Measurements from ENCODE around the gene SPATA2. TPM values are rescaled to one million over a fixed set of nuclear protein-coding genes. Genes with fewer than 3 reads are reported as not detected.
A peak's percentile ranks its signal among the peaks of the same experiment; 100 is the strongest.

SPATA2 gene
- total and polyA plus RNA-seq, 4 donors: 4.2 to 8.0 (median 4.9) TPM

DNA sequence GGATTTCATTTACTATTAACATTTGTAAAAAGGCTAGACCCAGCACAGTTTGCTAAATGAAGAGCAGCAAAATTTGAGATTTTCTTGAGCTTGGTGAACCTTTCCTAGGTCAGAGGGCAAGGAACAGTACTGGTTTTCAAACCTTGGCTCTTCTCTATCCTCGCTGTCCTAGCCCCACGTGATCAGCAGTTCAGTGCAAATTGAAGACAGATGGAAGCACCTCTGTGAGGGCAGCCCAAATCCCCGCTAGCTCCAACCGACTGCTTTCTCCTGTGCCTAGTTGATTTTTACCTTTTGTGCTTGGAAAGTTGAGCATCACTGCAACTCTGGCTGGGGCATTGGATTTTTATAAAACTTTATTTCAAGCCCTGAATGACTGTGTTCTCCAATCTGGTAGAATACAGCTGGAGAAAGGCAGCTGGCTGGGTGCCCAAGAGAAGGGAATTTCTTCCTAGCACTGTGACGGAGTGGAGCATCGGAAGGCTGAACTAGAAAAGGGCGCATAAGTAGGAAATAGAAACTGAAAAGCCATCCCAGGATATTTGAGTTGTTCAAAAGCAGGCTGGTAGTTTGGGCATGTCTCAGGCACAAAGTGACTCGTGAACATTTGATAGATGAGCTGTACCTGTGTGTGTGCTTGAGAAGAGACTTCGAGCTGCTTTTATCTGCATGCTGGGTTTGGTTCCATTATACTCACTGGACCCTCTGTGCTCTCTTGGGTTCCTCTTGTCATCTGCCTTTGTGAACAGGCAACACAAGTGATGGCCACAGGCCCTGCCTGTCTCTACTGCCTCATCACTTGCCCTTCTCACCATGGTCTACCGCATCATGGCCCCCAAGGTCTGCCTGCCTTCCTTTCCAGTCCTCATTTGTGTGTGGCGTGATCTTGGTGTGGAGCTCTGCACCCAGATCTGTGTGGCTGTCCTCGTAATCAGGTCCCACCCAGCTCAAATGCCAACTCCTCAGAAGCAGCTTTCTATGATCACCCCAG, 23.1 kb upstream of the SPATA2 start:
- H3K27me3 ChIP-seq (ENCODE audit: control insufficient read depth in 3 of 3, insufficient read depth in 3 of 3, low read length in 2 of 3): no peaks in the 10 kb centered on the region
- peaks cover 12 to 19% (median 13%) of the 10 kb centered on the region in 5 donors for H3K4me1 ChIP-seq (ENCODE audit: control insufficient read depth in 5 of 5, insufficient read depth in 5 of 5, low read length in 5 of 5)
- WGBS, 2 donors: 67 to 80% methylated on average over 12 of the region's 12 CpGs
- no peaks in the 10 kb centered on the region for H3K9me3 ChIP-seq (ENCODE audit: control insufficient read depth in 4 of 4, insufficient read depth in 3 of 4, low read length in 3 of 4)
- H3K27ac ChIP-seq (ENCODE audit: low read depth in 1 of 2, low read length in 1 of 2): peak overlapping the region in 1 of 2 donors; percentile 9
- H3K9ac ChIP-seq (ENCODE audit: insufficient read depth in 1 of 2, low read length in 2 of 2): peak overlapping the region in 1 of 2 donors; percentile 70
- H3K4me3 ChIP-seq: no peak overlapping the region
- ATAC-seq (ENCODE audit: insufficient read depth, low FRiP score): no peak
- peaks cover 3 to 17% (median 7%) of the 10 kb centered on the region in 4 donors for H3K36me3 ChIP-seq (ENCODE audit: control insufficient read depth in 4 of 4, insufficient read depth in 4 of 4, low read length in 4 of 4)
- no peak for TF ChIP-seq CTCF (IDR thresholded peaks at IDR 0.05; ENCODE audit: control extremely low read depth, extremely low read depth)
- peak; percentile 78 to 84 (median 81) for DNase-seq

DNA sequence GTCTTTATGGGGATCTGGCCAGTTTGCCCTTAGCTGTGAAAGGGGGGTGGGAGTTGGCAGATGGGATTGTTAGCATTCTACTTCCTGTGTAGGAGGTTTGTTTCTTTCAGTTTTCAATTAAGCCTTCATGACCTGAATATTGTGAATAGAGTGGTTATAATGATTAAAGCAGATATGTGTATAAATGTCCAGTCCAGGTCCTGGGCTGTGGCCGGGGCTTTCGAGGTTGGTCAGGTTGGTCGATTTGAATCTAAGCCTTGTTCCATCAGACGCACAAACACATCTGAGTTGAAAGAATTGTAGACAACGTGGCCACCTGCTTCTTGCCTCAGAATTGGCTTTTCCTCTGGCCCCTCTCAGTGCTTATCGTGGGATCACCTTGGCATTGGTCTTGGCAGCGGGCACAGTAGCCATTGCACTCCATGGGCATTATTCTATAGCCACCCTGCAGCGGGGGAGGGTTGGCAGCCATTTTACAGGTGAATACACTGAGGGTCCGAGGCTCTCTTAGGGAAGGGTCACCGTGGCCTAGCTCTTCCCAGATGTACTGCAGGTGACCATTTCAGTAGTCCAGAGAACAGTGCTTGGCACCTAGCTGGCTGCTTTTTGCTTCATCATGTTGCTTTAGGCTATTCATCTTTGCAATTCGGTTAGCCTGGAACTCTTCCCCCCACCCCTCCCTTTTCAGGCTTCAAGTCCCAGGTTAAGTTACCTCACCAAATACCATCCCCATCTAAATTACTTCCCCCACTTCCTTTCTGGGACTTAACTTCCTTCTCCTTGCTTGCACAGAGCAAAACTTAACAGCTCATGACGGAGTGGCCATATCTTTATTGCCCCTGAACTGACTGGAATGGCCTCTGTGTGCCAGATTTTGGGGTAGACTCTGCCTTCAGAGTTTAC, 21.9 kb upstream of the SPATA2 start:
- H3K9me3 ChIP-seq (ENCODE audit: control insufficient read depth in 4 of 4, insufficient read depth in 3 of 4, low read length in 3 of 4): no peaks in the 10 kb centered on the region
- H3K27ac ChIP-seq (ENCODE audit: low read depth in 1 of 2, low read length in 1 of 2): peak overlapping the region; percentile 80 to 95
- 6 to 11% methylated on average over 12 of the region's 12 CpGs for WGBS, 2 donors
- DNase-seq (peak in 1 of 3 donors; percentile 73), ATAC-seq (ENCODE audit: insufficient read depth, low FRiP score) (no peak)
- H3K36me3 ChIP-seq (ENCODE audit: control insufficient read depth in 4 of 4, insufficient read depth in 4 of 4, low read length in 4 of 4): peaks cover 3 to 13% (median 4%) of the 10 kb centered on the region in 4 donors
- peak overlapping the region; percentile 70 to 77 for H3K9ac ChIP-seq (ENCODE audit: insufficient read depth in 1 of 2, low read length in 2 of 2)
- H3K27me3 ChIP-seq (ENCODE audit: control insufficient read depth in 3 of 3, insufficient read depth in 3 of 3, low read length in 2 of 3): no peaks in the 10 kb centered on the region
- H3K4me1 ChIP-seq (ENCODE audit: control insufficient read depth in 5 of 5, insufficient read depth in 5 of 5, low read length in 5 of 5): peaks cover 12 to 19% (median 13%) of the 10 kb centered on the region in 5 donors
- H3K4me3 ChIP-seq: peak overlapping the region; percentile 83
- no peak for TF ChIP-seq CTCF (IDR thresholded peaks at IDR 0.05; ENCODE audit: control extremely low read depth, extremely low read depth)

DNA sequence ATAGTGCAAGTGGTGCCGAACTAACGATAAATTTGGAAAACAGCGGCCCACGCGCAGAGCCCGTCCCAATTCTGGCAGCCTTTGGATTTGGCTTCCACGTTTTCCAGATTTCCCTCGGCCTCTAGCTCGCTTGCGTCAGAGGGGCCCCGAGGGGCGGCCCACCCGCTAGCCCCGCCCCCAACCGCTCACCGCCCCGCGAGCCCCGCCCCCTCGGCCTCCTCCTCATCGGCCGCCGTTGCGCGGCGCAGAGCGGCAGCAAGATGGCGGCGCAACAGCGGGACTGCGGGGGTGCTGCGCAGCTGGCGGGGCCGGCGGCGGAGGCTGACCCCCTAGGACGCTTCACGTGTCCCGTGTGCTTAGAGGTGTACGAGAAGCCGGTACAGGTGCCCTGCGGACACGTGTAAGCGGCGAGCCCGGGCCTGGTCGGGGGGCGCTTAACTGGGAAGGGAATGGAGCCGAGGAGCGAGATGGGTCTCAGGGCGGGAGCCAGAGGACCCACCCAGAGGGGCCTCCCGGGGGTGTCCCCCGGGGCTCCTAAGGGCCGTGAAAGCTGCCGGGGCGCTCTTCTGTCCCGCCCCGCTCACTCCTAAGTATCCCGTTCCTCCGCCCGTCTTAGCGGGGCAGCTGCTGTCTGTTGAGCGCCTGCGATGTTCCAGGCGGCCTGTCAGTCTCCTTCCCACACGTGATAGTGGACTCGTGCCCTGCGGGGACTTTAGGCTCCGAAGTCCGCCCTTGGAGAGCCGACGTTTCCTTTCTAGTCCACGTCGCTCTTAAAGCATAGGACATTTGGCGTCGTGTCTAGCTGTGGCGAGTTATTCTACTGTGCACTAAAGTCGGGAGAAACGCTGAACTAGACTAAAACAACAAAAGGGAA, 21.1 kb upstream of the SPATA2 start, which contains the start of gene RNF114:
RNF114 (plus strand) TSS at position 245 of the 874 bp plus-strand sequence; CDS start at position 261, 16 bp downstream.
- peak; percentile 94 for ATAC-seq (ENCODE audit: insufficient read depth, low FRiP score)
- WGBS, 2 donors: 0 to 1% methylated on average over 74 to 79 of the region's 79 CpGs
- H3K27me3 ChIP-seq (ENCODE audit: control insufficient read depth in 3 of 3, insufficient read depth in 3 of 3, low read length in 2 of 3): no peaks in the 10 kb centered on the region
- peak within 1 kb of the TSS; percentile 80 to 95 for H3K27ac ChIP-seq (ENCODE audit: low read depth in 1 of 2, low read length in 1 of 2)
- DNase-seq: peak; percentile 94 to 96 (median 95)
- peak within 1 kb of the TSS; percentile 70 to 77 for H3K9ac ChIP-seq (ENCODE audit: insufficient read depth in 1 of 2, low read length in 2 of 2)
- peaks cover 0 to 10% (median 3%) of the 10 kb centered on the region in 4 donors for H3K36me3 ChIP-seq (ENCODE audit: control insufficient read depth in 4 of 4, insufficient read depth in 4 of 4, low read length in 4 of 4)
- peak within 1 kb of the TSS; percentile 83 for H3K4me3 ChIP-seq
- H3K9me3 ChIP-seq (ENCODE audit: control insufficient read depth in 4 of 4, insufficient read depth in 3 of 4, low read length in 3 of 4): no peaks in the 10 kb centered on the region
- TF ChIP-seq CTCF (IDR thresholded peaks at IDR 0.05; ENCODE audit: control extremely low read depth, extremely low read depth): no peak
- peaks cover 10 to 19% (median 13%) of the 10 kb centered on the region in 5 donors for H3K4me1 ChIP-seq (ENCODE audit: control insufficient read depth in 5 of 5, insufficient read depth in 5 of 5, low read length in 5 of 5)

Measured in lung (tissue), 12 donors.